Posterior vena cava (tissue), 2 donors: Measurements from ENCODE around the gene FAM107B. TPM values are rescaled to one million over a fixed set of nuclear protein-coding genes. Genes with fewer than 3 reads are reported as not detected.

Experiments used
- DNase-seq: peaks from one replicate; pipeline ENCODE4 v3.0.0-alpha.2; 2020; ENCODE audit warnings: low spot score
- intact Hi-C, 2 donors: fragments of 100-400 bp; cut with DNase I; formaldehyde crosslinking; loops; one replicate each; pipeline versions ENCODE4 v1.14.1 to v1.14.2; 2022 to 2023
- total RNA-seq, 2 donors: library from RNA; stranded (reverse); fragmentation: NEBNext Ultra II Directional; extraction: Animal tissue kit (Norgen Biotek cat#: 25700); gene quantifications; one replicate each; pipeline ENCODE4 v1.2.1, GENCODE V29; 2021
- donor health status: DM: yes; HTN: yes; CAD: no.
- donor health status: DM: yes; HTN: yes; CAD: no.

Gene FAM107B
- total RNA-seq, 2 donors from 2014 or later, result 23.2 to 28.4 TPM

DNA sequence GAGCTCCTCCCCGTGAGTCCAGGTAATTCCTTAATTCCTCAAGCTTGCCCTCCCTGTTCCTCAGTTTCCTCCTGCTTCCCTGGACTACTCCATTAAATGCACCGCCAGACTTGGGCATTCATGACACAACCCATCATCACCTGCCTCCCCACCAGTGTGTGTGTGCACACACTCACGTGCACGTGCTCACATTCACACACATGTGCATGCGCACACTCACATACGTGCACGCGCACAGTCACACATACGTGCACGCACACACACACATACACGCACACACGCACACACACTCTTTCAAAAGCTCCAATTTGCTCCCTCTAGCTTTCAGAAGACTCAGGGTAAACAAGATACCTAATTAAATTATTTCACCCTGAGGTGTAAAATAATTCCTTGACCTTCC, 216.7 kb downstream of the FAM107B start:
- intact Hi-C loops, result no loop called here
- DNase-seq, result no peak

DNA sequence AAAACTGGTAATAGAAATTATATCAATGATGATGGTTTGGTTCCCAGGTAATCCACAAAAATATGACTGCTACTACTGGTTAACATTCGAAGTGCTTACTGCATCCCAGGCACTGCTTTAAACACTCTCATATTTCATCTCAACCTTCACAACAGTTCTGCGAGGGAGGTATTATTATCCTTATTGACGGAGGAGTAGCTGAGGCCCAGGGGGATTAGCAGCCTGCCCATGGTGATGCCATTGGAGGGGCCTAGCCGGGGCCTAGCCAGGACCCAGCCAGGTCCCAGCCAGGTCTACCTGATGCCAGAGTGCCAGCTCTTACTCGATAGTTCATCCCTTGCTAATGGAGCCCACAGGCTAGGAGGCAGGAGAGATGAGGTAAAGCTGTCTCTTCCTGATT, 217.1 kb downstream of the FAM107B start:
- DNase-seq, result no peak
- intact Hi-C loops, result no loop called here

DNA sequence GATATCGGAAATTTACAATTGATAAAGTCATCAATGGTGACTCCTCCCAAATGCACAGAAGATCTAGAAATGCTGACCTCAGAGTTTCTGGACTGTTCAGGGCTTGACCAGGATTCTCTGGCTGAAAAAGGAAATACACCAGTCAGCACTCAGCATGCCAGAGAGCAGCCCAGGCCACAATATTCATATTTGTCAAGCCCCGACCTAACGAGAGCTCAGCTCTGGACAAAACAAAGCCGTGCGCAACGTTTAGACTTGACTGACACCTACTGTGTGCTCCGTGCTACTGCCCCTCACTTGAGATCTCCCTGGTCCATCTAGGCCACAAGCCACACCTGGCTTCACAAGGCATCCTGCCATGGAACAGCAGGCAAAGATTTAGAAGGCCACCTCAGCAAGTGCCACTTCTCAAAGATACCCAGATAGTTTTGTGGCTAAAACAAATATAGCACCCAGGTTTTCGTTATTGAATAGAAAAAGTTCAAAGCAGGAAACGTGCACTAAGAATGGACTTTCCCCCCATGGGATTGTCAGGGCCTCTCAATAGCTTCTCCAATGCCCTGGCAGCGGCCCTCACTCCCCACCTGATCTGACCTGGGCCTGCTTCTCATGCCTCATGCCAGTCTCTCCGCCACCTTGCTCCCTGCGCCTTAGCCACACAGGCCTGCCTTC, 218.3 kb downstream of the FAM107B start:
- DNase-seq, result no peak
- intact Hi-C loops, result no loop called here

DNA sequence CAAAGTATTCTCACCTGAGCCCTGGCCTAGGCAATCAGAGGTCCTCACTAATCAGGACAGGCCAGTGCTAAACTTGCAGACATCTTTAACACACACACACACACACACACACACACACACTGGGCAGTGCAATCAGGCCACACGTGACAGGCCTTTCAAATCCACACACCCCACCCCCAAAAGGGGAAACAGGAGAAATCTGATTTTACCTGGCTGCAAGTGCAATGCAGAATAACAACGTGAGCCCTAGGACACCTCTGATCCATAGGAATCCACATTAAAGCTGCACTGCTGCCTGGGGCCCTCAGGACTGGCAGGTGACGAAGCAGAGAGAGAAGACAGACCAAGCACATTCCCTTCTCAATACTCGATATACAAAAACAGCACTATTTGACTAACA, 218.9 kb downstream of the FAM107B start:
- intact Hi-C loops, result no loop called here
- no peak for DNase-seq

DNA sequence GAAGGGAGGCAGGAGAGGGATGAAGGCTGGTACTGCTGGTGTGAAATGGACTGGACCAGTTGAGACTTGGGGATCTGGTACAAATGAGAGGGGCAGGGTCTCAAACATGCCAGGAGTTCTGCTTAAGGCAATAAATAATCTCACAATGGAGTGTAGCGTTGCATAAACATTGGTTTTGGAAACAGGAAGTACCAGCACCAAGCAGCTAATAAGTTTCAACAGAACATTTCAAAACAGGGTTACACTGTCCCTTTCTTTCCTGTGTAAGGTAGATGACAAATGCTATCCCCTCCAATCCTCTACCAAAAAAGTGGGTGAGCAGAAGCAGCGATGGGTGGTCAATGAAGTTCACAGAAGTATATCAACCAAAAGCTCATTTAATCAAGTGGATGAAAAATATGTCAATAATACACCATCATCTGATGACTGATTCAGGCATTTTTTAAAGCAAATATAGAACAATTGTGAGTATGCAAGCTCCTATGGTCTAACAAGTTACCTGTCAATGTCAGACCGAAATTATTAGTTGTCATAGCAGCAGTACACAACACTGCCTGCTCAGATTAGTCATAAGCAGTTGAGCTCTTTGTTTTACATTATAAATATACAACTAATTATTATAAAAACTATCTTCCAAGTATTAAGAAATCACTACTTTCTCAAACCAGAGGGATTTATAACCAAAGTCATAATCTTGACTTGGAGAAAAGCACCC, 220.0 kb downstream of the FAM107B start:
- intact Hi-C loops, result no loop called here
- DNase-seq, result no peak

DNA sequence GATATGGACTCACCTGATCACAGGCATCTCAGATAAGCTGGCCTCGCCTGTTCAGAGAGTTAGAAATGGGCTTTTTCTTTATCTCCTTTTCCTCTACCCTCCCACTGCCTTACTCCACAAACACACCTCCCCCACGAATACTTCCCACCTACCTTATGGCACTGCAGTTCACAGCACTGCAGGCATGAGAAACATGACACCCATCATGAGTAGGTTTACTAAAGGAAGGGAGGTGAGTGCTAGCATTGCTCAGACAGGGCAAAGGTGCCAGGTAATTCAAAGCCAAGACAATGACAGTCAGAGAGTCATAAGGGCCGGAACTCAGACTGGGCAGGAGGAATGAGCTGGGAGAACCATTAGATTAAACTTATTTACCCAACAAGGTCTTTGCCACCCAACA, 220.6 kb downstream of the FAM107B start:
- no peak for DNase-seq
- intact Hi-C loops, result no loop called here

DNA sequence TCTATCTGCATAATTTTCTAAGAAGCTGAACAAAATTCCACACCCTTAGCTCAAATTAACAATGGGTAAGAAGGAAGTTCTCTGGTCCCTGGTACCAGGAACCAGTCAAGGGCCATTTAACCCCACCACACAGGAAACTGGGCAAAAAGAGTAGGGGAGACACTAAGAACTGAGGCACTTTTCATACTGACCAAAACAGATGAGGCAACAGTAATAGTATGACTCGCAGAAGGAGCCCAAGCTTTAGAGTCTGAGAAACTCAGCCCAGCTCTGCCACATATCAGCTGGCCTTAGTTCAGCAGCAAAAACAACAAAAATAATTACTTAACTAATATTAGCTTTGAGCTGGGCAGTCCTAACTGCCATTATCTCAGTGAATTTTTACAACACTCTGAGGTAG, 221.2 kb downstream of the FAM107B start:
- intact Hi-C loops, result no loop called here
- no peak for DNase-seq

DNA sequence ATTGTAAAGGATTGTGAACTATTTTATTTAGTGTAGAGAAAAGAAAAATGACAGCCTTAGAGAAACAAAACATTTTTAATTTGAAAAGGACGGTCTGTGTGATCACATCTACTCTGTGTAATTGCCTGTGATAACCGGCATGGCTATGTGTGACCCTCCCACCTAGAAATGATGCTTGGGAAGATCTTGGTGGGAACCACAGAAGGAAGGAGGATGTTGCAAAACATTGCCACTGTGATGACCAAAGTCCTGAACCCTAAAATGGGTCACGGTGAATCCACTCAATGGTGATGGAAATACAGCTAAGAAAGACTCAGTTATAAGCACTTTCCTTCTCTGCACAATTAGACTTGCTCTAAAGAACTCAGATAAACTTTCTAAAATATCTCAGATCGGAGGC, 222.7 kb downstream of the FAM107B start:
- intact Hi-C loops, result no loop called here

DNA sequence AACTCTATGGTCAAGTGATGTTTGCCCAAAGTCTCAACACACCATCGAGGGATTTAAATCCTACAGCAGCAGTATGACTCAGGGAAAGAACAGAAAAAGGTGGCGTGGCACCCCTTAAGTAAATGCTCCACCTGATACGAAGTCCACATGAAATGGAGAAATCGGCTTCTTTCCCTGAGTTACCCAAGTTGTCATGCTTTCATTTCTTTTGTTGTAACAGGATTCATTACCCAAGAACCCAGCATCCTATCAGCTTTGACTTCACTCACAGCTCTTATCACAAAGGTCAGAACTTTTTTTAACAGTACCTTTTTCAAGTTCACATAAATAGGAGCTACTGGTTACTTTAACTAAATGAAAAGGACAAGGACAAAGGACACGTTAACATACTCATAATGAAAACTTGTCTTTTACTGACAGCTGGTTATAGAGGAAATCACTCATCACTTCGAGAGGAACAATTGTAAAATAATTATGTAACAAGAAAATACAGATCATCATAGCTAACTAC, 224.2 kb downstream of the FAM107B start:
- intact Hi-C loops, result no loop called here

More for the DNA sequence above, 222.7 kb downstream of the FAM107B start:
- no peak for DNase-seq

DNA sequence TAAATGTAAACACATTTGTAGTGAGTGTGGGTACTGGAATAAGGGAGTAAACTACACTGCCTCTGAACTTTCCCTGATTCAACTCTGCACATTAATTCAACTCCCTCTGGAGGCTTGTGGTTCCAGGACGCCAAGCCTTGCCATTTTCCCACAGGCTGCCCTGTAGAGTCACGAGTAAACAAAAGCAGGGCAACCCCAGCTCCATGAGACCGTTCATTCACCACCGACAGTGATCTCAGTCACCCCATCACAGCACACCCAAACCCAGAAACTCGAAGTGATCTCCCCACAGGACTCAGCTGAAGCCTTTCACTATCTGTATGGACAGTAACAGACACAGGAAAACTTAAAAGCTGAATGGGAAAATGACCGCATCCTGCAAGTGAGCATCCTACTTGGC, 225.2 kb downstream of the FAM107B start:
- intact Hi-C loops, result no loop called here
- no peak for DNase-seq

More for the DNA sequence above, 224.2 kb downstream of the FAM107B start:
- no peak for DNase-seq

DNA sequence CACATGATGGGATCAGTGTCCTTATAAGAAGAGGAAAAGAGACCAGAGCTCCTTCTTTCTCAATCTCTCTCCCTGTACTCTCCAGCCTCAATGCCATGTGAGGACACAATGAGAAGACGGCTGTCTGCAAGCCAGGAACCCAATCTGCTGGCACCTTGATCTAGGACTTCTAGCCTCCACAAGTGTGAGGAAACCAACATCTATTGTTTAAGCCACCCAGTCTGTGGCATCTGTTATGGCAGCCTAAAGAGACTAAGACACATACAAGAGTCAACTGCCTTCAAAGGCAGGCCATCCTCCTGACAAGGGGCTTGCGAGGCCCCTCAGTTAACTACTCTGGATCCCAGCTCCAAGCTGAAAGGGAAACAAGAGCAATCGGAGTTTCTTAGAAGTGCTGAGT, 225.7 kb downstream of the FAM107B start:
- DNase-seq, result no peak
- intact Hi-C loops, result no loop called here

DNA sequence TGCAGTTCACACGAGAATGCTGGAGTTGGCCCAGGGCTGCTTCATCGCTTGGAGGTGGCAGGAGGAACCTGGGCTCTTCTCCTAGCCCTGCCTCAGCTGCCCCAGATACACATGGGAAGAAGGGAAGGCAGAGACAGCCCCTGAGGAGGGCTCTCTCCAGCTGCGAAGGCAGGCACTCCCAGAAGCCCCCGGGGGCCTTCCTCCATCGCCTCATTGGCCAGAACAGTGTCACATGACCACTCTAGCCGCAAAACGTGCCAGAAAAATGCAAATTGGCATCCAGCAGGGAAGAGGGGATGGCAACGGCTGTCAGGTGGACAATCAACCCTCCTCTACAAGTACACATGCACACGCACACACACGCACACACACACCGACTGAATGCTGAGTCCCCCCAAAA, 226.2 kb downstream of the FAM107B start:
- intact Hi-C loops, result no loop called here
- DNase-seq, result no peak

DNA sequence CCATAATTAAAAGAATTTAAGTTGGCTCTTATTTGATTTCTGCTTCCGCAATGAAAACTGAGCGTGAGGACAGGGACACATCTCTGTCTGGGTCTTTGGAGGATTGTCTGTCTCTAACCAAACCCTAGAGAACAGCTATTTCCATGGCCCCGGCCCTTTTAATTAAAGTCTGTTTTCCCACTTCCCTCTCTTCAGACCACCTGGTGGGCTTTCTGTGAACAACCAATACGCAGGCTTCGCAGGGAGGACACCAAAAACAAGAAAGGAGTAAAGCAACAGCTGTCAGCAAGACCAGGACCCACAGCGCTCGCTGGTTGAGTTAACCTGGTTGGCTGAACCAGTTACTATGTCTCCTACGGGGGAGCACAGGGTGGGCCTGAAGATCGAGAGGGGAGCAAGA, 226.9 kb downstream of the FAM107B start:
- no peak for DNase-seq

DNA sequence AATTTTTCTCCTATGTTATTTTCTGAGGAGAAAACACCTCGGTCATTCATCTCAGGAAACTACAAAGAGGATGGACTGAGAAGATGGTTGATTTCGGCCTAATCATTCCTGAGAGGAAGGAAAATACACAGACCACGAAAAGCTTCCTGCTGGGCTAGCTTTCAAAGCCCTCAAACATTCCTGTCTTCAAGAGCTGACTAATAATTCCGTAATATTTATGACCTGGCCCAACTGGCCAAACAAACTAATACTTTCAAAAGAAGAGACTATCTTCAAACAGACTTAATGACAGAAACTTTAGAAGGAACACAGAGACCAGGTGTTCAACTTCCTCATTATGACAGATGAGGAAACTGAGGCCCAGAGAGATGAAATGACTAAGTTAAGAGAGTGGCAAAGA, 228.9 kb downstream of the FAM107B start:
- intact Hi-C loops, result no loop called here

More for the DNA sequence above, 226.9 kb downstream of the FAM107B start:
- intact Hi-C loops, result no loop called here

DNA sequence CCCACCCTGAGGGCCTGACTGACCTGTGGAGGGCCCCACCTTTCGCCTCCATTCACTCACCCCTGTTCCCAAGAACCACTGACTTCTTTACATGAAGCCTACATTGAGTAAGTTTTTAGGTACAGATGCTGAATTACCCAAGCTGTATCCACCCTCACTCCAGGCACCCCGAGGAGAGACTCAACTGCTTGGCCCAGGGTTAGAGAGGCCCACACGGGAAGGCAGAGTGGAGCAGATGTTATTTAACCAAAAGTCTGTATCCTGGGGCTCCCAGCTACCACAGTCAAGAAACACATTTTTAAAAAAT, 230.8 kb downstream of the FAM107B start:
- intact Hi-C loops, result no loop called here
- no peak for DNase-seq

More for the DNA sequence above, 228.9 kb downstream of the FAM107B start:
- DNase-seq, result no peak

DNA sequence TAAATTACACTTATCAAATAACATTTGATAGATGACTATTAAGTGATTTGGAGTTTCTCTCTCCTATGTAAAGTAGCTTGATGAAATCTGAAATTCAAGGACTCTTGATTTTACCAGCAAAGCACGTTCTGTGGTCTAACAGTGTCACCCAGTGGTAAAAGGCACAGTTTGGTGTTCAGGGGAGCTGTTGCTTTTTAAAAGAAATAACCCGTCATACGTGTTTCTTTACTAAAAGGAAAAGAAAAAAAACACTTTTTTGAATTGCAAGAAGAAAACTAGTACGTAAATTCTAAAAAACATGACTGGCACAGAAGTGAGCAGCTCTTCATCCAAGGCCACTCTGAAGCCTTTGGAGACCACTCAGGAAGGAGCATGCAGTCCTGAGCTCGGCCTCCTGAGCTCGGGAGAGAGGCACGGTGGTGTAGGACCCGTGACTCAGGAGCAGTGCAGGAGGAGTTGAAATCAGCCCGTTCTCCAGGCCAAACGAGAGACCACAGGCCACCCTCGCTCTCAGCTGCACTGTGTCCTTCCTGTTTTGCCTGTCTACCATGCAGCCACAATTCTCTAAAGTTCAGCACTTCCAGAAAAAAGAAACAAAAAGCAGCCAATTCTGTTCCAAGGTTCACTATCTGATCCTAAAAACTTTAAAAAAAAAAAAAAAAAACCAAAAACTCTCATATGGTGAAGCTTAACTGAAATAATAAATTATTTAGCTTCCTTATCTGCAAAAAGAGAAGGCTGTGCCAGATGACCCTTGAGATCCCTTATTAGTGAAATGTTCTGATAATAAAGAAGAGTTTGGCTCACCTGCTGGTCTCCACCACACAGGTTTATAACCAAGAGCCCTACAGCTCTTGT, 231.4 kb downstream of the FAM107B start:
- DNase-seq, result no peak
- intact Hi-C loops, result no loop called here

DNA sequence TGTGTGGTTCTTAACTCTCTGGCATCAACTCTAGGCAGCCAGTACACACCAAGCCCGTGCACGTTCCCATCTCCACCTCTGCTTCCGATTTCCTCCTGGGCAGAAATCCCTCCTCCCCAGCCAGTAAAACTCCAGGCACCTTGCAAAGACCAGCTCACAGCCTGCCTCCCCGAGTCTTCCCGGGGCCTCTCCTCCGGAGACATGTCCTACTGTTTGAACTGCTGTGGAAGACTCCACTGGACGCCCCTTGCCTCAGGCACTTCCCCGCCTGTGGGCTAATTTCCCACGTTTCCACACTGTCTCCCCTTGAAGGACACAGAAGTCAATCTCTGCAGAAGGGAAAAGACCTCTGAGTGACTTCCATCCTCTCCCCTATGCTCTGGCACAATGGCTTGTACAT, 233.3 kb downstream of the FAM107B start:
- intact Hi-C loops, result no loop called here
- DNase-seq, result no peak

DNA sequence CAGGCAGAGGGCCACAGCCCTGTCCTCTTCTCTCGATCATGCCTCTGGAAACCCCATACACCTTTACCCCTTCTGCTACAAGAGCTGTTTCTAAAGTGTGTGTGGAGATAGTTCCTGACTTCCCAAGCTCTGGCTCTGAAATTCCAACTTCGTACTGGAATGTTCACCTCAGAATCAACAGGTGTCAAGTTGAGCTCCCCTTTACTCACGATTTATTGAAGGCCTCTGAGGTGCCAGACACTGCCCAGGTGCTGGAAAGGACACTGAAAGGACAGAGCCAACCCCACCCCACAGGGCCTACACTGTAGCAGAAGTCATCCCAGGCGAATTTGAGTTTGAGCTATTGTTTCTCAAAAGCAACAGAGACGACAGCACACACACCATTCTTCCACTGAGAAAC, 234.1 kb downstream of the FAM107B start:
- intact Hi-C loops, result no loop called here
- DNase-seq, result no peak

DNA sequence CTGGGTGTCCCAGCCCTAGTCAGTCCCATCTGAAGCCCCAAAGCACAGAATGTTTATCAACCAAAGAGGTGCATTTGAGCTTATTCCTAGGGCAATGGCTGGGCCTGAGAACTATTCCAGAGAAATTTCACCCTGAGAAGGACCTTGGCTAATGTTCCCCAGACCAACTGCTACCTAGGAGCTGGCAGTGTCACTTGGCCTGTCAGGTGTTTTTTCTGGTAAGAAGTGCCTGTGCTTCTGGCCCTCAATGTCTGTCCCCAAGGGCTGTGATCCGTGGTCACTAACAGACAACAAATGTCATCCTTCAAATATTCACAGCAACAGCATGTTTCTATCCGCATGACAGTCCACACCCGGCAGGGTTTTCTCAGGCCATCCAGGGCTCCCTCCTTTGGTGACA, 234.6 kb downstream of the FAM107B start:
- DNase-seq, result no peak
- intact Hi-C loops, result no loop called here

DNA sequence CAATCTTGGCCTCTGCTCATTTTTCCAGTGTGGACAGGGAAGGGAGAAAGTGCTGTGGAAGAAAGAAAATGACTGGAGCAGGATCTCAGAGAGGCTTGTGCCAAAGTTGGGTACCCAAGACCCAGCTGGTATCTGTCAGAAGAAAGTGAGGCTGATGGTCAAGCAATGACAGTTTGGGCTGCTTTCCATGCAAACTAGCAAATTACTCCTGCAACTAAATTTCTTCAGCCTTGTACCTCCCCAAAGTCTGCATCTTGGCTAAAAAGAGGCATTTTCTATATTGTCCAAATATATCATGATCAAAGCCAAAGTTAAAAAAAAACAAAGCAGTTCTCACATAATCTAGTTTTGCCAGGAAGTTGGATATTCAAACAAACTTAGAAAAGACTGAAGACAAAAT, 235.5 kb downstream of the FAM107B start:
- DNase-seq, result no peak
- intact Hi-C loops, result loop anchor here (5.0 to 10.0 kb wide), 2 partner anchors 283 to 286 kb away; no protein-coding TSS in a partner anchor
